H54 (cell line): ENCODE measurements around the gene NDRG2.
"Not testable (repeated sequence)": the region's sequence is repeated elsewhere in the genome, so short reads cannot be mapped to it uniquely, and the experiment has no call there.

Source experiments
- DNase-seq: peaks from one replicate; pipeline ENCODE4 v3.0.0; 2011; ENCODE audit warnings: low spot score, mixed read lengths; ENCODE audit not compliant: insufficient read length
- FAIRE-seq: peaks from 3 replicates; lab custom pipeline; 2011; peaks lifted over from hg19 to GRCh38; lab: Jason Lieb, UNC
- POLR2A ChIP-seq: IDR thresholded peaks from 2 replicates; pipeline ENCODE4 v1.6.1; 2011; ENCODE audit warnings: low read depth, mild to moderate bottlenecking, low read length

Gene NDRG2

GRCh38 chr14:21018781-21019180, 6.1 kb downstream of the NDRG2 start:
- FAIRE-seq (no peak), DNase-seq (no peak)
- TF ChIP-seq POLR2A, result no peak

- FAIRE-seq (no peak), DNase-seq (no peak)
- no peak for TF ChIP-seq POLR2A
These were observed 6.6 kb downstream of the NDRG2 start for GRCh38 chr14:21018286-21018685.

- no peak for TF ChIP-seq POLR2A
- no peak for DNase-seq
- no peak for FAIRE-seq
These were observed 7.2 kb downstream of the NDRG2 start for GRCh38 chr14:21017528-21018245.

GRCh38 chr14:21016413-21017190, 8.3 kb downstream of the NDRG2 start:
- DNase-seq (no peak), FAIRE-seq (no peak)
- no peak for TF ChIP-seq POLR2A

- FAIRE-seq (no peak), DNase-seq (no peak)
- TF ChIP-seq POLR2A, result no peak
These were observed 9.5 kb downstream of the NDRG2 start for GRCh38 chr14:21015312-21015711.

GRCh38 chr14:21014761-21015190, 10.1 kb downstream of the NDRG2 start:
- peak; percentile 93 for FAIRE-seq

GRCh38 chr14:21011136-21011535, 13.7 kb downstream of the NDRG2 start:
- no peak for TF ChIP-seq POLR2A
- no peak for FAIRE-seq

More at GRCh38 chr14:21014761-21015190, 10.1 kb downstream of the NDRG2 start:
- DNase-seq, result peak; percentile 51
- TF ChIP-seq POLR2A, result no peak

GRCh38 chr14:21009721-21010120, 15.1 kb downstream of the NDRG2 start:
- not testable (repeated sequence) for DNase-seq, FAIRE-seq

More at GRCh38 chr14:21011136-21011535, 13.7 kb downstream of the NDRG2 start:
- no peak for DNase-seq

GRCh38 chr14:21003788-21004346, 21.0 kb downstream of the NDRG2 start:
- no peak for DNase-seq
- FAIRE-seq, result no peak
- TF ChIP-seq POLR2A, result no peak

GRCh38 chr14:21001218-21001617, 23.6 kb downstream of the NDRG2 start:
- no peak for FAIRE-seq

GRCh38 chr14:20999591-20999990, 25.3 kb downstream of the NDRG2 start:
- DNase-seq, result no peak
- no peak for FAIRE-seq
- TF ChIP-seq POLR2A, result no peak

More at GRCh38 chr14:21001218-21001617, 23.6 kb downstream of the NDRG2 start:
- no peak for DNase-seq
- no peak for TF ChIP-seq POLR2A

GRCh38 chr14:20998674-20999366, 26.0 kb downstream of the NDRG2 start, which contains the start of gene SLC39A2:
SLC39A2 (plus strand) TSS chr14:20999293; CDS start chr14:20999447, 154 bp downstream.
- peak; percentile 43 for DNase-seq
- TF ChIP-seq POLR2A, result no peak
- FAIRE-seq, result peak; percentile 41

- FAIRE-seq, result no peak
- TF ChIP-seq POLR2A, result no peak
- DNase-seq, result no peak
These were observed 26.7 kb downstream of the NDRG2 start for GRCh38 chr14:20998139-20998538.
